AG04450 (cell line): Measurements from ENCODE around the gene CADPS2. TPM values are rescaled to one million over a fixed set of nuclear protein-coding genes. Genes with fewer than 3 reads are reported as not detected.

Experiments
- CTCF ChIA-PET: fragments of 300-600, 350-600 bp; formaldehyde crosslinking; extraction: SDS; loops from one replicate; lab custom pipeline; 2022; ENCODE audit warnings: antibody characterized with exemption, inconsistent platforms; lab: Charles Lee
- POLR2A ChIA-PET: fragments of 350-600 bp; formaldehyde crosslinking; extraction: SDS; loops from one replicate; lab custom pipeline; 2021; ENCODE audit warnings: antibody characterized with exemption, inconsistent platforms; lab: Yijun Ruan, JAX
- DNase-seq: peaks from one replicate; pipeline ENCODE4 v3.0.0-alpha.2; 2011; ENCODE audit warnings: low read depth, low spot score
- H3K27ac ChIP-seq: one replicate; pipeline ENCODE4 v1.5.1; 2012; ENCODE audit warnings: low read depth, low read length, control low read depth
- H3K27me3 ChIP-seq: one replicate; pipeline ENCODE4 v1.6.0; 2012; ENCODE audit warnings: low read length; ENCODE audit not compliant: control insufficient read depth, insufficient read depth
- H3K4me3 ChIP-seq: 2 replicates; pipeline ENCODE4 v1.5.1; 2011; ENCODE audit warnings: mild to moderate bottlenecking, low read depth, low read length, control low read depth
- H3K9me3 ChIP-seq: 2 replicates; pipeline ENCODE4 v1.5.1; 2012; ENCODE audit warnings: low read length; ENCODE audit not compliant: control insufficient read depth, insufficient read depth
- CTCF ChIP-seq: IDR thresholded peaks from 2 replicates; pipeline ENCODE4 v1.5.1; 2011; ENCODE audit warnings: low read depth, low read length, control low read depth, inconsistent platforms
- polyA plus RNA-seq: library from polyadenylated mRNA; depleted of rRNA; stranded (reverse); fragments of >200 nt; gene quantifications from 2 replicates; pipeline ENCODE4 v1.2.3, GENCODE V29; 2011

Gene CADPS2
- polyA plus RNA-seq, 1 experiment = 0.41 TPM

DNA sequence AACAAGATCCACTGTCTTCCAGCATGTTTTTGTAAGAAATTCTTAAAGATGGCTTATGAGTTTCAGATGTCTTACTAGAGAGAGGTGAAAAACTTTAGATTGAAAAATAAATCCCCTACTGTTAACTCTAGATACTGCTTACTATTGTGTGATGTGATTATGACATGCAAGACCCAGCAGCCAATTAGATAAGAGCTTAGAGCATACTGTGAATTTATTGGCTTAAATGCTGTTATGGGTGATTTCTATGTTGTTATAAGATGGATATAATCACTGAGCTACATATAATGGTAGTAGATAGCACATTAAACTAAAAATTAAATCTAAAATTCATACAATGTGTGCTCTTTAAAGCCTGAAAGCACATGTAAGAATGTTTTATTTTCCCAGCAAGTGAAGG is 187.2 kb downstream of the CADPS2 start, which contains the start of gene RNF133:
Gene RNF133, minus strand, starts transcription at position 101 of the 400 bp plus-strand sequence. CDS start 199 bp downstream, outside the sequence.
- no peak for TF ChIP-seq CTCF
- ChIA-PET POLR2A (no interaction called here), CTCF (no interaction called here)
- H3K4me3 ChIP-seq = no peak within 1 kb of the TSS
- H3K27ac ChIP-seq = no peak within 1 kb of the TSS
- peaks cover 7% of the 10 kb centered on the region; the same call in 1 of the 2 replicates for H3K9me3 ChIP-seq
- no peaks in the 10 kb centered on the region for H3K27me3 ChIP-seq
- DNase-seq = no peak

GRCh38 chr7:122695816-122696215 is 190.4 kb downstream of the CADPS2 start:
- Histone ChIP-seq H3K27me3 (no peaks in the 10 kb centered on the region), H3K9me3 (peaks cover 27% of the 10 kb centered on the region), H3K4me3 (no peak overlapping the region), H3K27ac (no peak overlapping the region)
- ChIA-PET CTCF (no interaction called here), POLR2A (no interaction called here)
- no peak for DNase-seq
- no peak for TF ChIP-seq CTCF

DNA sequence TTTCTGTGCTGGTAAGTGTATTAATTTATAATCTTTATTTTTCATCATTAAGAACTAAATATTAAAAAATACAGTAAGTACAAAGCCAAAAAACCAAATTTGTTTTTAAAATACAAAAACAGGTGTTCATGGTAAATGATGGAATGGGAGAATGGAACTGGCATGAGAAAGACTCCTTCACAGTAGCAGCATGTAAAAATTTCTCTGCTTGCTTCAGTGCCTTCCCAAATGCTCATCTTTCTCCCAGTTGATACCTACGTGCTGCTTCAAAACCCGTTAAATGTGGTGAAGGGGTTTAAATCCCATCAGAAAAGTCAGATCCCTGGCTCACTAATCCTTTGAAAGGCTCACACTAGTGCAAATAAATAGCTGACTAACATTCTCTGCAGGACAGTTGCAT is 191.6 kb downstream of the CADPS2 start:
- H3K27me3 ChIP-seq = no peaks in the 10 kb centered on the region
- CTCF ChIA-PET = no interaction called here
- TF ChIP-seq CTCF = no peak
- H3K9me3 ChIP-seq = peaks cover 34% of the 10 kb centered on the region
- no peak for DNase-seq
- no peak overlapping the region for H3K4me3 ChIP-seq
- H3K27ac ChIP-seq = no peak overlapping the region
- POLR2A ChIA-PET = no interaction called here

DNA sequence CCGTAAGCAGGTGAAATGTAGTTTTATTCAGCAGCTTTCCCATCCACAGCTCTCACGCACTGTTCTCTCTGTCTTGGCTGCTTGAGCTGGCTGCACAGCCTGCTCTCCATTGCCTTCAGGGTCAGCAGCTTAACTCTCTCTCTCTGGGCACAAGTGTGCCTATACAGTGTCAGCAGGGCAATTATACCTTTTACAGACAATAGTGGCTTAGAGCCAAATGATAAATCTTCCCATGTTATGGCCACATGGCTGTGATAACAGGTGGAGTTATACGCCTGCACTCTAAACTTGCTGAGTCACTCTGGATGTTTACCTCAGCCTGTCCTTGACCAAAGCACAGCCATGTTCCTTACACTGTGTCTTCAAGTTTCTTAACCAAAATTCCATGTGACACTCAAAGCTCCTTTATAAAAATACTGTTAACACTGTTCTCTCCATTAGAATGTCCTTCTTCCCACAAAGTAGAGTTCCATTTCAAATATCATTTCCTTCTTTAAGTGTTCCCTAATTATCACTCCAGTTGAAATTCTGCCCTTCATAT is 193.4 kb downstream of the CADPS2 start:
- ChIA-PET POLR2A (no interaction called here), CTCF (no interaction called here)
- DNase-seq = no peak
- TF ChIP-seq CTCF = no peak
- no peak overlapping the region for H3K4me3 ChIP-seq
- peaks cover 41% of the 10 kb centered on the region for H3K9me3 ChIP-seq
- H3K27ac ChIP-seq = no peak overlapping the region
- H3K27me3 ChIP-seq = no peaks in the 10 kb centered on the region

- Histone ChIP-seq H3K27ac (no peak overlapping the region), H3K4me3 (no peak overlapping the region), H3K27me3 (no peaks in the 10 kb centered on the region), H3K9me3 (peaks cover 41% of the 10 kb centered on the region)
- no peak for DNase-seq
- POLR2A ChIA-PET = no interaction called here
- CTCF ChIA-PET = no interaction called here
- TF ChIP-seq CTCF = no peak
Observed at GRCh38 chr7:122691569-122692235, 194.6 kb downstream of the CADPS2 start.
